Occipital lobe (tissue), 2 donors: ENCODE results near the gene CD84. TPM values are rescaled to one million over a fixed set of nuclear protein-coding genes. Genes with fewer than 3 reads are reported as not detected.
"Not testable (repeated sequence)": the region's sequence is repeated elsewhere in the genome, so short reads cannot be mapped to it uniquely, and the experiment has no call there.

Experiments used
- DNase-seq: peaks from one replicate; lab custom pipeline; 2025; lab: John Stamatoyannopoulos, UW
- total RNA-seq: library from RNA; depleted of rRNA; stranded (reverse); fragments of >200 nt; gene quantifications from one replicate; pipeline ENCODE4 v1.2.3, GENCODE V29; 2014

CD84 gene
- total RNA-seq, 1 donor from 2014 or later, result 2.2 TPM

DNA sequence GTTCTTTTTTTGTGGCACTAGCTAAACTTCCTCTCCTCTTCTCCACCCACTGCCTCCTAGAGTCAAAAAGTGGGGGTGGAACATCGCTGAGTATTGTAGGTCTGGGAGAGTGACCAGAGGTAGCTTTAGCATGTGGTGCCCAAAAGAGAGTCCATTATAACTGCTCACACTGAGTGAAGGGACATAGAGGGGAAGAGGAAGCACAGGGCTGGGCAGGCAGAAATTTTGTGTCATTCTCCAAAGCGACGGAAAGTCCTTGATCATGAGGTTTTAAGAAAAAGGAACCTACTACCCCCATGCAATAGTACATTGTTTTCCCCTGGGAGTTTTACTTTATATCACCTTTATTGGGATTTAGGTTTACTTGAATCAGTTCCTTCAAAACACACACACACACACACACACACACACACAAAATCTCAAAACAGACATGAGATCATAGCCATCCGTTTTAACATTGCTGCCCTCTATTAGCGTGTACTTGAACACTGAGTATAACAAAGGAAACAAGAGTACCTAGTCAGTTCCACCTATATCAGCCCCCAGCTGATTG is 4.1 kb downstream of the CD84 start:
- DNase-seq, result no peak

DNA sequence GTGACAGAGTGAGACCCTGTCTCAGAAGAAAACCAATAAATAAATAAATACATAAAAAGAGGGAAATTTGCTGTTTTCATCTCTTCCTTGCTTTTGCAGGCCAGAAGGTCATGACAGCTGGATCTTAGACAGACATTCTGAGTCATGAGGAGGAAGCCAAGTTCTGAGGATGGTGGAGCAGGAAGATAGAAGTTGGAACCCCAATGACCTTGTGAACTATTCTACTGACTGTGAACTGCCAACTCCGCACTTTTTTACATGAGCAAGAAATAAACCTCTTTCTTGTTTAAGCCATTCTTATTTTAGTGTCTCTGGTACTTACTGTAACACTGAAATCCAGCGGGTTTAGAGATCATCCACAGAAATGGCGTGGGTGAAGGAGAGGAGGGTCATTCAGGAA is 8.5 kb downstream of the CD84 start:
- no peak for DNase-seq

GRCh38 chr1:160569806-160570205 is 9.5 kb downstream of the CD84 start:
- DNase-seq, result no peak

GRCh38 chr1:160567858-160568682 is 11.2 kb downstream of the CD84 start:
- DNase-seq, result no peak

GRCh38 chr1:160567341-160567740 is 12.0 kb downstream of the CD84 start:
- DNase-seq, result no peak

DNA sequence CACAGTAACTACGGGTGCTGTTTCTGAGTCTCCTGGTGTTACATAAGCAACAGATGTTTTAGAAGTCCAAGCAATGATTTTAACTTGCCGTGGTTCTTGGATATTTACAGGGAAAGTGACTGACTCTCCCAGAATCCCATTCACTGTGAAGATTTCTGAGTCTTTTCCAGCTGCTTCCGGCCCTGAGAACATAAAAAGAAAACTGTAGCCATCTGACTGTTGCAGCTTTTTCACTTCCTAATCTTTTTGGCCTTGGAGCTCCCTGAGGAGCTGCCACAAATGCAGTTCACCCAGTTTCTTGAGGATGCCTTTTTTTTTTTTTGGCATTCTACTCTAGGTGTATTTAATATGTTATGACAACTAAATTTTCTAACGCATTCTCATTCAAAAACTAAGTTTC is 13.7 kb downstream of the CD84 start:
- DNase-seq, result no peak

DNA sequence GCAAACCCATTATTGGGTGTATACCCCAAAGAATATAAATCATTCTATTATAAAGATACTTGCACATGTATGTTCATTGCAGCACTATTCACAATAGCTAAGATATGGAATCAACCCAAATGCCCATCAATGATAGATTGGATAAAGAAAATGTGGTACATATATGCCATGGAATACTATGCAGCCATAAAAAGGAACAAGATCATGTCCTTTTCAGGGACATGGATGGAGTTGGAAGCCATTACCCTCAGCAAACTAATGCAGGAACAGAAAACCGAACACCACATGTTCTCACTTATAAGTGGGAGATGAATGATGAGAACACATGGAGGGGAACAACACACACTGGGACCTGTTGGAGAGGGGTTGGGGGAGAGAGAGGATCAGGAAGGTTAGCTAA is 16.1 kb downstream of the CD84 start:
- not testable (repeated sequence) for DNase-seq

GRCh38 chr1:160562745-160563144 is 16.6 kb downstream of the CD84 start:
- DNase-seq, result not testable (repeated sequence)

DNA sequence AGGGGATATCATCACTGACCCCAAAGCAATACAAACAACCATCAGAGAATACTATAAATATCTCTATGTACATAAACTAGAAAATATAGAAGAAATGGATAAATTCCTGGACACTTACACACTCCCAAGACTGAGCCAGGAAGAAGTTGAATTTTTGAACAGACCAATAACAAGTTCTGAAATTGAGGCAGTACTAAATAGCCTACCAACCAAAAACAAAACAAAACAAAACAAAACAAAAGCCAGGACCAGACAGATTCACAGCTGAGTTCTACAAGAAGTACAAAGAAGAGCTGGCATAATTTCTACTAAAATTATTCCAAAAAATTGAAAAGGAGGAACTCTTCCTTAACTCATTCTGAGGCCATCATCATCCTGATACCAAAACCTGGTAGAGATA is 18.5 kb downstream of the CD84 start:
- no peak for DNase-seq

GRCh38 chr1:160560045-160560705 is 19.1 kb downstream of the CD84 start:
- DNase-seq, result no peak

DNA sequence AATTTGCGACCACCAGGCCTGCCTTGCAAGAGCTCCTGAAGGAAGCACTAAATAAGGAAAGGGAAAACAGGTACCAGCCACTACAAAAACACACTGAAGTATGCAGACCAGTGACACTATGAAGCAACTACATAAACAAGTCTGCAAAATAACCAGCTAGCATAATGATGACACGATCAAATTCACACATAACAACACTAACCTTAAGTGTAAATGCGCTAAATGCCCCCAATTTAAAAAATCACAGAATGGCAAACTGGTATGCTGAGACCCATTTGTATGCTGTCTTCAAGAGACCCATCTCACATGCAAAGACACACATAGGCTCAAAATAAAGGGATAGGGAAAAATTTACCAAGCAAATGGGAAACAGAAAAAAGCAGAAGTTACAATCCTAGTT is 19.9 kb downstream of the CD84 start:
- not testable (repeated sequence) for DNase-seq

DNA sequence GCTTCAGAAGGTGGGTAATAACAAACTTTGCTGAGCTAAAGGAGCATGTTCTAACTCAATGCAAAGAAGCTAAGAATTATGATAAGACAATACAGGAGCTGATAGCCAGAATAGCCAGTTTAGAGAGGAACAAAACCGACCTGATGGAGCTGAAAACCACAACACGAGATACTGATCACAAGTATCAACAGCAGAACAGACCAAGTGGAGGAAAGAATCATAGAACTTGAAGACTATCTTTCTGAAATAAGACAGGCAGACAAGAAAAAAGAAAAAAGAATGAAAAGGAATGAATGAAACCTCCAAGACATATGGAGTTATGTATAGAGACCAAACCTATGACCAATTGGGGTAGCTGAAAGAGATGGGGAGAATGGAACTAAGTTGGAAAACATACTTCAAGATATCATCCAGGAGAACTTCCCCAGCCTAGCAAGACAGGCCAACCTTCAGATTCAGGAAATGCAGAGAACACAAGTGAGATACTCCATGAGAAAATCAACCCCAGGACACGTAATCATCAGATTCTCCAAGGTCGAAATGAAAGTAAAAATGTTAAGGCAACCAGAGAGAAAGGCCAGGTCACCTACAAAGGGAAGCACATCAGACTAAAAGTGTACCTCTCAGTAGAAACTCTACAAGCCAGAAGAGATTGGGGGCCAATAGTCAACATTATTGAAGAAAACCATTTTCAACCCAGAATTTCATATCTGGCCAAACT is 20.5 kb downstream of the CD84 start:
- no peak for DNase-seq

DNA sequence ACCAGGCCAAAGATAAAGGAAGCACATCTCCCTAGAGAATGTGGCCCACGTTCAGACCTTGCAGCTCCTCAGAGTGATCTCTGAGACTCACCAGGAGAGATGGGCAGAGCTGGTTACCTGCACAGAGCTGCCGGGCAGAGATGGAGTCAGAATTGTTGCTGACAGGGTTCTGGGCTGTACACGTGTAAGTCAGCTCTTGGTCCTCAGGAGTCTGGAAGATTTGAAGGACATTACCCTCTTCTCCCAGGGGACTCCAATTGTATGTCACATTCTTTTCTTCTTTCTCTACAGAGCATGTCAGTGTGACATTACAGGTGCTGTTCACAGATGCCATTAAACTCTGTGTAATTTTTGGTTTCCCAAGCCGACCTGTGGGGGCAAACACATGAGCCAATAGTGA is 25.5 kb downstream of the CD84 start:
- DNase-seq, result no peak

DNA sequence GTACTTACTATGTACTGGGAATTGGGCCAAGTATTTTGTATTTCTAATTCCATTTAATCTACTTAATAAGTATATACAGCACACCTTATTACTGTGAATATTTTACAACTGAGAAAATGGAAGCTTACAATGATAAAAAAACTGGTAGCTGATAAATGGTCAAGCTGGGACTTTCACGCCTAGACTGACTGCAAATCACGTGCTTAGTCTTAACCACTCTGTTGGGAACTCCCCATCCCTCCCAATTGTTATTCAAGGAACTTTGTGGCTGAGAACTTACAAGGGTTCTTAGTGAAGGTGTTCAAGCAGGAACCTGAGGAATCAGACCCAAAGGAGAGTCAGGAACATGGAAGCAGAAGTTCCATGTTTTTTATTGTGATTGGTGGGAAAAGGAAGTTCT is 26.9 kb downstream of the CD84 start:
- no peak for DNase-seq

GRCh38 chr1:160550572-160551034 is 28.7 kb downstream of the CD84 start:
- no peak for DNase-seq

DNA sequence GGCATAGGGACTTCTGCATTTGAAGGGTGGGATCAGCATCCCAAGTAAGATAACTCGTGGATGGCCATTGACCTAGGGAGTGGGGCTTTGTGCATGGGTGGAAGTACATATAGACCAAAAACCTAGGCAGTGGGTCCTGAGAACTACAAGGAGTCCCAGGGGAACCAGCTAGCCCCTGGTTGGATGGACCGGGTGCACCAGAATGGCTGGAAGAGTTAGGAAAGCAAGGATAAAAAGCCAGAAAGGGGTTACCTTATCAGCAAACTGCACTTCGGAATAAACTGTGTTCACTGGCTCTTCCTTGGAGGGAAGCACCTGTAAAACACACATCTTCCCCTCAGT is 29.7 kb downstream of the CD84 start:
- DNase-seq, result no peak

DNA sequence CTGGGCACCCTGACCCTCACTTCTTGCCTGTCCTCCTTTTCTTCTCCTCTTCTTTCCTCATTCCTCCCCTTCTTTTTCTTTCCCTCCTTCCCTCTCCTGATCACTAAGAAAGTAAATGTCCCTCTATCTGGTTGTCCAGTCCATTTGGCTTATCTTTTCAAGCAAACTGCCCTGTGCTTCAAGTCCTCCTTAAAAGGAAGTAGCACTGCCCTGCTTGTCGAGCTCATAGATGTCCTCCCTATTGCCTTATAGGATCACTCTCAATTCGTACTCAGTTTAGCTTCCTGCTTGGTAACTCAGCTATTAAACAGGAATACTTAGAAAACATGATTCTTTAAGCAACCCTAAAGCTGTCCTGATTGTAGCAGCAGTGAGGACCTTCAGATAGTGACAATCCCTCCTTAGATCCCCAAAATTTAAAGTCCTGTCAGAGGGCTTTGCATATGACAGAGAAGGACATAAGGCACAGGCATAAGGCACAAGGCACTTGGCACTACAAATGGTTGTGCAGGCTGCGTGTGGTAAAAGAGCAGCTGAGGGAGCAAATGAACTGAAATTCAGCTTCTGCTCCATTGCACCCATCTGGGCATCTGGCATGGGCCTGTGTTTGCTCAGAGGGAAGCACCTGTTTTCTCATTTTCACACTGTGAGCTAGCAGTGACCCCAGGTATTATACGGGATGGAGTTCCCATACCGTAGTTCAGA is 30.2 kb downstream of the CD84 start:
- DNase-seq, result no peak

GRCh38 chr1:160548183-160548582 is 31.1 kb downstream of the CD84 start:
- no peak for DNase-seq

GRCh38 chr1:160547422-160547821 is 31.9 kb downstream of the CD84 start:
- DNase-seq, result no peak

DNA sequence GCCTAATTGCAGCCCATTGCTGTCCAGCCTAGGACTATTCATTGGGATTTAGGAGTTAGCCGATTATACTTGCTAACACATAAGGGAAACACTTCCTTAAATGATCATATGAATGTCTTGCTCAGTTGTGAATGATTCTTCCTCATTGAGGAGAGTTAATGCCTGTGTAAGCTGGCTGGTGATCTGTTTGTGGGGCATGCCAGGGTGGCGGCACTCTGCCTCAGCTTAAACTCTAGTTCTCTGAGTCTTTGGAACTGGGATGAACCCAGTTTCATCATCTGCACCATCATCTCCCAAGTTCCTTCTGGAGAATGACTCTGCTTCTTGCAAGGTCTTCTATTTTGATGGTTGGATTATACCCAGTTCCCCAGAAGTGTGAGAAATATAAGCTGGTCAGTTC is 32.4 kb downstream of the CD84 start:
- DNase-seq, result no peak

GRCh38 chr1:160544647-160545046 is 34.6 kb downstream of the CD84 start:
- DNase-seq, result no peak
